Ureter (tissue), 1 donor: ENCODE results near the gene CENPK. TPM values are rescaled to one million over a fixed set of nuclear protein-coding genes. Genes with fewer than 3 reads are reported as not detected.

Experiments used
- total RNA-seq: library from RNA; stranded (reverse); gene quantifications from one replicate; pipeline ENCODE4 v1.2.4, GENCODE V29; 2023
- donor health status: DM: yes; HTN: yes; CAD: no.

The CENPK gene
- total RNA-seq, 1 donor from 2014 or later: 2.3 TPM

Other genes starting within 250 kb of the CENPK start
- gene ADAMTS6, start 81.2 kb downstream of the CENPK start, total RNA-seq: 2.6 TPM
- 50.4 TPM for gene PPWD1, start 128 bp upstream of the CENPK start, total RNA-seq
- 11.2 TPM for gene TRIM23, start 61.2 kb upstream of the CENPK start, total RNA-seq
- 2.3 TPM for gene SHLD3, start 61.9 kb upstream of the CENPK start, total RNA-seq
- gene TRAPPC13, start 61.9 kb upstream of the CENPK start, total RNA-seq: 35.2 TPM
- gene SGTB, start 158.9 kb upstream of the CENPK start, total RNA-seq: 4.6 TPM
- 23.8 TPM for gene NLN, start 159.0 kb upstream of the CENPK start, total RNA-seq